Measurements from ENCODE around the gene DRD5. TPM values are rescaled to one million over a fixed set of nuclear protein-coding genes. Genes with fewer than 3 reads are reported as not detected.

The DRD5 gene
- not detected in 2 replicates for total RNA-seq (2013; cell fraction: nucleolus; rRNA removed)
- total RNA-seq (2014; rRNA removed) (0.11 TPM in 1 of 2 replicates, not detected in the other), total RNA-seq (2014; rRNA removed; fragmentation: Illumina TruSeq; extraction: Trizol) (not detected in 2 replicates), total RNA-seq (2021) (not detected in 2 replicates), polyA plus RNA-seq (2011; rRNA removed) (not detected in 2 replicates), polyA plus RNA-seq (2014; fragmentation: Illumina TruSeq; extraction: Trizol) (not detected in 2 replicates), polyA plus RNA-seq (2014; fragmentation: Nextera tagmentation; extraction: Ambion mirVana) (not detected), polyA plus RNA-seq (2014; rRNA removed) (not detected in 2 replicates), polyA plus RNA-seq (2016; fragmentation: Nextera tagmentation; extraction: Ambion mirVana) (not detected), polyA minus RNA-seq (2011; rRNA and poly(A)+ RNA removed) (0.15 and 0.31 TPM in 2 replicates), Bru-seq, nascent RNA (not detected), BruChase-seq, experiment 1, labeled RNA remaining after a 6-hour chase (not detected), BruChase-seq, experiment 2, labeled RNA remaining after a 2-hour chase (not detected)
- polyA plus RNA-seq (2011; ENCODE audit: low read depth) = not detected
- 0.03 and 0.07 TPM in 2 replicates for polyA plus RNA-seq (2011; cell fraction: cytosol; rRNA removed)
- polyA plus RNA-seq (2011; cell fraction: nucleus; rRNA removed) = not detected in 2 replicates
- not detected in 2 replicates for polyA plus RNA-seq (2012)
- not detected in 2 replicates for polyA minus RNA-seq (2011; cell fraction: cytosol; rRNA and poly(A)+ RNA removed)
- not detected in 2 replicates for polyA minus RNA-seq (2011; cell fraction: nucleus; rRNA and poly(A)+ RNA removed)
- long read RNA-seq, experiment 1 = 0 reads
- long read RNA-seq, experiment 2 = 0 reads

- Histone ChIP-seq H3K4me1 (ENCODE audit: control insufficient read depth, insufficient read depth, low read length) (no peaks in the 10 kb centered on the region), H3K4me2 (ENCODE audit: control insufficient read depth, insufficient read depth) (no peak within 1 kb of the TSS), H3K36me3 (ENCODE audit: control insufficient read depth in 2 of 2, insufficient read depth in 2 of 2, low read length in 1 of 2) (no peaks in the 10 kb centered on the region), H2AFZ (ENCODE audit: control insufficient read depth, low read depth, low read length) (no peak within 1 kb of the TSS), H3K4me3 (no peak within 1 kb of the TSS), H3K79me2 (ENCODE audit: control insufficient read depth, insufficient read depth, low read length) (no peaks in the 10 kb centered on the region), H3K27me3 (replicated peaks in 1 of 2; ENCODE audit: control insufficient read depth in 2 of 2, insufficient read depth in 2 of 2, low read length in 1 of 2) (no peaks in the 10 kb centered on the region; a peak in 1 of 4 replicates), H3K27ac (ENCODE audit: control insufficient read depth, insufficient read depth) (no peak within 1 kb of the TSS), H3K9ac (ENCODE audit: control insufficient read depth, insufficient read depth, low read length) (no peak within 1 kb of the TSS), H3K9me3 (replicated peaks; ENCODE audit: control insufficient read depth, insufficient read depth, low read length) (no peaks in the 10 kb centered on the region), H4K20me1 (ENCODE audit: control insufficient read depth, insufficient read depth) (no peaks in the 10 kb centered on the region)
- 64% methylated on average over 51 of the region's 78 CpGs for WGBS (ENCODE audit: insufficient coverage, insufficient replicate concordance, low lambda C conversion rate, missing lambda C conversion rate)
- ChIA-PET SMC1A (ENCODE audit: uncharacterized antibody, unreplicated experiment) (no interaction called here), RAD21 (ENCODE audit: unreplicated experiment) (interaction anchor here (1.1 kb wide), 1 partner anchor 233 kb away, joined by 3 read pairs; no protein-coding TSS in a partner anchor), POLR2A (no interaction called here), CTCF (interaction anchor here (2.4 kb wide), 1 partner anchor 233 kb away, joined by 15 read pairs; no protein-coding TSS in a partner anchor)
- intact Hi-C loops (cut with micrococcal nuclease; ENCODE audit: unreplicated experiment) (no loop called here), in situ Hi-C loops (cut with MboI) (no loop called here)
- DNase-seq (ENCODE audit: low read depth, low spot score) (no peak), FAIRE-seq (no peak), ATAC-seq (no peak)
- BruUV-seq (replicated peaks) = no TSS peak
- no peak for TF ChIP-seq BHLHE40 (IDR thresholded peaks at IDR 0.05; ENCODE audit: borderline replicate concordance in 1 of 2, low read depth in 2 of 2, low read length in 1 of 2)
- no peak for TF ChIP-seq FOXM1 (IDR thresholded peaks at IDR 0.05; ENCODE audit: low read depth, low read length)
- no peak for TF ChIP-seq ATF2 (IDR thresholded peaks at IDR 0.05; ENCODE audit: low read length)
- no peak for TF ChIP-seq RCOR1 (conservative IDR thresholded peaks at IDR 0.05; ENCODE audit: low read depth, low read length)
- TF ChIP-seq HDAC6 (IDR thresholded peaks at IDR 0.05; ENCODE audit: unreplicated experiment) = no peak
- TF ChIP-seq CBX5 (IDR thresholded peaks at IDR 0.05; ENCODE audit: low read depth) = no peak
- TF ChIP-seq SP1 (IDR thresholded peaks at IDR 0.05; ENCODE audit: low read depth, low read length) = no peak
- TF ChIP-seq TCF3 (IDR thresholded peaks at IDR 0.05; ENCODE audit: borderline replicate concordance, insufficient read depth, low read depth, low read length) = no peak
- TF ChIP-seq GABPA (IDR thresholded peaks at IDR 0.05; ENCODE audit: low read depth) = no peak
- TF ChIP-seq SMARCA5 (IDR thresholded peaks at IDR 0.05) = no peak
- TF ChIP-seq DPF2 (IDR thresholded peaks at IDR 0.05) = no peak
- no peak for TF ChIP-seq POU2F2 (IDR thresholded peaks at IDR 0.05; ENCODE audit: borderline replicate concordance, low read depth, low read length)
- no peak for TF ChIP-seq SRF (IDR thresholded peaks at IDR 0.05; ENCODE audit: low read depth in 2 of 2, low read length in 2 of 2)
- TF ChIP-seq KAT2A (conservative IDR thresholded peaks at IDR 0.05; ENCODE audit: control insufficient read depth, low read depth, low read length) = no peak
- no peak for TF ChIP-seq STAT3 (IDR thresholded peaks at IDR 0.05; ENCODE audit: low read depth, low read length)
- TF ChIP-seq STAT1 (conservative IDR thresholded peaks at IDR 0.05) = no peak
- TF ChIP-seq TBL1XR1 (IDR thresholded peaks at IDR 0.05; ENCODE audit: low read depth, low read length) = no peak
- no peak for TF ChIP-seq E2F8 (IDR thresholded peaks at IDR 0.05; ENCODE audit: low read depth, partially characterized antibody)
These were observed at the start of gene DRD5 for GRCh38 chr4:9781343-9782135. Gene DRD5, plus strand, starts transcription at chr4:9781634. Its CDS starts 396 bp downstream, at chr4:9782030.

All from GM12878 (cell line).